ENCODE data around the gene AKAIN1. TPM values are rescaled to one million over a fixed set of nuclear protein-coding genes. Genes with fewer than 3 reads are reported as not detected.

The AKAIN1 gene
- total RNA-seq, 1 donor from 2014 or later, result not detected

DNA sequence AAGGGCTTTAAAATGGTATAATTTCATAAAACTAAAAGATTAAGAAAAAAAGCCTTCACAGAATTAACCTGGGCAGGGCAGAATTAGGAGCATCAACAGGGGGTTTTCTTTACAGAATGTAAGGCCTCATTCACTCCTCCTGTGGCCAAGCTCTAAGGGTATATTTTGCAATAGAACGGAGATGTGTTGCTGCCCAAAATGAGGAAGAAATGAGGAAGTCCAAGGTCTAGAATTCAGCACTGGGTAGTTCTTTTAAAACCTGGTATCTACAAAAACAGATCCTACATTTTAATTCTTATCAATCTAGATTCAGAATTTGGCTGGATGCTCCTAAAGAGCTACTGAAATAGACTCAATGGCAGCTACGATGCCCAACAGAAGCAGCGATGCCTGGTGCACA lies 101.8 kb downstream of the AKAIN1 start:
- no peak for DNase-seq (ENCODE audit: low spot score)

DNA sequence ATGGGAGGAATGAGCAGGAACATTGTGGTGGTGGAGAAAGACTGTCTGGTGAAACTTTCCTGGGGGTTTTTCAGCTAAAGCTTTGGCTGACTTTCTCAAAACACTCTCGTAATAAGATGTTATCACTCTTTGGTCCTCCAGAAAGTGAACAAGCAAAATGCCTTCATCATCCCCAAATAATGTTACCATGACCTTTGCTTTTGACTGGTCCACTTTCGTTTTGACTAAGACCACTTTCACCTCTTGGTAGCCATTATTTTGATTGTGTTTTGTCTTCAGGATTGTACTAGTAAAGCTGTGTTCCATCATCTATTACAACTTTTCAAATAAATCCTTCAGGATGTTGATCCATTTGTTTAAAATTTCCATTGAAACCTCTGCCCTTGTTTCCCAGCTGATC lies 103.2 kb downstream of the AKAIN1 start:
- no peak for DNase-seq (ENCODE audit: low spot score)

Other genes with a start within 250 kb of the AKAIN1 start
- 14.1 TPM for gene ZBTB14, start 98.5 kb upstream of the AKAIN1 start, total RNA-seq